OCI-LY7 (cell line): ENCODE data around the gene PDXDC1. TPM values are rescaled to one million over a fixed set of nuclear protein-coding genes. Genes with fewer than 3 reads are reported as not detected.
"Not testable (repeated sequence)": the region's sequence is repeated elsewhere in the genome, so short reads cannot be mapped to it uniquely, and the experiment has no call there.

ENCODE experiments used
- BruUV-seq: library from RNA; stranded (reverse); fragments of 400-500 nt; replicated peaks from 2 replicates; lab custom pipeline; 2021; lab: Mats Ljungman, UMichigan
- CTCF ChIA-PET: fragments of 300-600 bp; sonication (Branson Sonifier 250); formaldehyde crosslinking; loops from one replicate; lab custom pipeline; 2022; ENCODE audit warnings: antibody characterized with exemption; ENCODE audit not compliant: unreplicated experiment; lab: Charles Lee
- POLR2A ChIA-PET: fragments of 300-600 bp; sonication (Branson Sonifier 250); formaldehyde crosslinking; loops from one replicate; lab custom pipeline; 2022; ENCODE audit warnings: antibody characterized with exemption; lab: Charles Lee
- DNase-seq: peaks from one replicate; pipeline ENCODE4 v3.0.0-alpha.2; 2015; ENCODE audit warnings: low spot score
- H2AFZ ChIP-seq: fragments of 200-600 bp; sonication (generic), shearing (Covaris generic); 2 replicates; pipeline ENCODE4 v1.6.1; 2014; ENCODE audit warnings: mild to moderate bottlenecking, antibody characterized with exemption, low read length, moderate library complexity
- H3K27ac ChIP-seq: fragments of 200-600 bp; sonication (generic); 2 replicates; pipeline ENCODE4 v1.5.1; 2014; ENCODE audit warnings: mixed run types, low read depth, mild to moderate bottlenecking, moderate library complexity, low read length, inconsistent platforms; ENCODE audit not compliant: poor library complexity, severe bottlenecking
- H3K36me3 ChIP-seq: fragments of 200-600 bp; sonication (generic); 2 replicates; pipeline ENCODE4 v1.6.1; 2014; ENCODE audit warnings: mild to moderate bottlenecking, antibody characterized with exemption, low read length, moderate library complexity, mixed read lengths; ENCODE audit not compliant: insufficient read depth
- H3K4me1 ChIP-seq: fragments of 200-600 bp; sonication (generic); 2 replicates; pipeline ENCODE4 v1.5.1; 2014; ENCODE audit warnings: mild to moderate bottlenecking, low read length; ENCODE audit not compliant: insufficient read depth, poor library complexity, severe bottlenecking
- H3K4me2 ChIP-seq: fragments of 200-600 bp; sonication (generic); 2 replicates; pipeline ENCODE4 v1.6.1; 2014; ENCODE audit warnings: mild to moderate bottlenecking, low read length
- H3K4me3 ChIP-seq: fragments of 200-600 bp; sonication (generic); 2 replicates; pipeline ENCODE4 v1.5.1; 2014; ENCODE audit warnings: mild to moderate bottlenecking, low read depth, low read length; ENCODE audit not compliant: poor library complexity, severe bottlenecking
- H3K79me2 ChIP-seq: fragments of 200-600 bp; sonication (generic); 2 replicates; pipeline ENCODE4 v1.6.1; 2016; ENCODE audit warnings: low read depth, mild to moderate bottlenecking, low read length, moderate library complexity, mixed read lengths; ENCODE audit not compliant: insufficient read depth
- H3K9me2 ChIP-seq: fragments of 200-600 bp; sonication (generic); 2 replicates; pipeline ENCODE4 v1.6.1; 2016; ENCODE audit warnings: mild to moderate bottlenecking, low read length, mixed read lengths; ENCODE audit not compliant: insufficient read depth
- H3K9me3 ChIP-seq: fragments of 200-600 bp; sonication (generic); 2 replicates; pipeline ENCODE4 v1.6.1; 2014; ENCODE audit warnings: mild to moderate bottlenecking, mixed run types, low read length, mixed read lengths
- H4K20me1 ChIP-seq: fragments of 200-600 bp; sonication (generic); 2 replicates; pipeline ENCODE4 v1.6.1; 2014; ENCODE audit warnings: mild to moderate bottlenecking, antibody characterized with exemption, low read length, moderate library complexity, mixed read lengths; ENCODE audit not compliant: insufficient read depth
- intact Hi-C: fragments of 100-400 bp; cut with micrococcal nuclease; formaldehyde crosslinking; loops from one replicate; pipeline ENCODE4 v1.10.0; 2022; ENCODE audit not compliant: unreplicated experiment
- total RNA-seq, 2 experiments: library from RNA; depleted of rRNA in 1 of 2; stranded (reverse); fragments of >200 nt in 1 of 2; shearing (Covaris generic) in 1 of 2; gene quantifications; 2 replicates each; pipeline ENCODE4 v1.2.3, GENCODE V29; 2014 to 2022

The PDXDC1 gene
- total RNA-seq, 2 experiments from 2014 or later, result 43.0 to 83.3 TPM

GRCh38 chr16:15133554-15133953 is 158.7 kb downstream of the PDXDC1 start:
- H3K9me2 ChIP-seq, H3K36me3 ChIP-seq, H3K79me2 ChIP-seq, H3K9me3 ChIP-seq, BruUV-seq, H3K4me2 ChIP-seq, CTCF ChIA-PET, H2AFZ ChIP-seq, intact Hi-C loops, DNase-seq, POLR2A ChIA-PET, H4K20me1 ChIP-seq, H3K27ac ChIP-seq, H3K4me3 ChIP-seq, H3K4me1 ChIP-seq: not testable (repeated sequence)

- H3K9me3 ChIP-seq, BruUV-seq, POLR2A ChIA-PET, H3K4me2 ChIP-seq, H3K4me3 ChIP-seq, H3K79me2 ChIP-seq, intact Hi-C loops, CTCF ChIA-PET, H2AFZ ChIP-seq, H3K9me2 ChIP-seq, H3K4me1 ChIP-seq, DNase-seq, H3K36me3 ChIP-seq, H4K20me1 ChIP-seq, H3K27ac ChIP-seq: not testable (repeated sequence)
Measured at GRCh38 chr16:15134752-15135482, 160.1 kb downstream of the PDXDC1 start.

- H3K9me2 ChIP-seq, BruUV-seq, H3K79me2 ChIP-seq, POLR2A ChIA-PET, CTCF ChIA-PET, DNase-seq, H3K4me1 ChIP-seq, intact Hi-C loops, H3K36me3 ChIP-seq, H2AFZ ChIP-seq, H3K4me2 ChIP-seq, H3K9me3 ChIP-seq, H3K27ac ChIP-seq, H3K4me3 ChIP-seq, H4K20me1 ChIP-seq: not testable (repeated sequence)
Measured at GRCh38 chr16:15135483-15136360, 160.9 kb downstream of the PDXDC1 start.

- intact Hi-C loops, H2AFZ ChIP-seq, BruUV-seq, H3K27ac ChIP-seq, H3K9me3 ChIP-seq, DNase-seq, CTCF ChIA-PET, H3K4me3 ChIP-seq, H3K4me1 ChIP-seq, H3K79me2 ChIP-seq, H4K20me1 ChIP-seq, H3K36me3 ChIP-seq, POLR2A ChIA-PET, H3K9me2 ChIP-seq, H3K4me2 ChIP-seq: not testable (repeated sequence)
Measured at GRCh38 chr16:15137514-15137913, 162.7 kb downstream of the PDXDC1 start.

GRCh38 chr16:15140444-15141365 is 165.9 kb downstream of the PDXDC1 start:
- H3K9me2 ChIP-seq, H4K20me1 ChIP-seq, H3K4me2 ChIP-seq, DNase-seq, H2AFZ ChIP-seq, POLR2A ChIA-PET, BruUV-seq, H3K27ac ChIP-seq, H3K4me1 ChIP-seq, H3K36me3 ChIP-seq, intact Hi-C loops, CTCF ChIA-PET, H3K79me2 ChIP-seq, H3K4me3 ChIP-seq, H3K9me3 ChIP-seq: not testable (repeated sequence)
